Hematopoietic multipotent progenitor cell treated with erythropoietin and hydrocortisone succinate and interleukin-3 and kit ligand, for 4 days (in vitro differentiated cells): ENCODE data around the gene PER1.
"Not testable (repeated sequence)": the region's sequence is repeated elsewhere in the genome, so short reads cannot be mapped to it uniquely, and the experiment has no call there.

ENCODE experiments used
- DNase-seq: peaks from one replicate; pipeline ENCODE4 v3.0.0-alpha.2; 2015

PER1 gene

DNA sequence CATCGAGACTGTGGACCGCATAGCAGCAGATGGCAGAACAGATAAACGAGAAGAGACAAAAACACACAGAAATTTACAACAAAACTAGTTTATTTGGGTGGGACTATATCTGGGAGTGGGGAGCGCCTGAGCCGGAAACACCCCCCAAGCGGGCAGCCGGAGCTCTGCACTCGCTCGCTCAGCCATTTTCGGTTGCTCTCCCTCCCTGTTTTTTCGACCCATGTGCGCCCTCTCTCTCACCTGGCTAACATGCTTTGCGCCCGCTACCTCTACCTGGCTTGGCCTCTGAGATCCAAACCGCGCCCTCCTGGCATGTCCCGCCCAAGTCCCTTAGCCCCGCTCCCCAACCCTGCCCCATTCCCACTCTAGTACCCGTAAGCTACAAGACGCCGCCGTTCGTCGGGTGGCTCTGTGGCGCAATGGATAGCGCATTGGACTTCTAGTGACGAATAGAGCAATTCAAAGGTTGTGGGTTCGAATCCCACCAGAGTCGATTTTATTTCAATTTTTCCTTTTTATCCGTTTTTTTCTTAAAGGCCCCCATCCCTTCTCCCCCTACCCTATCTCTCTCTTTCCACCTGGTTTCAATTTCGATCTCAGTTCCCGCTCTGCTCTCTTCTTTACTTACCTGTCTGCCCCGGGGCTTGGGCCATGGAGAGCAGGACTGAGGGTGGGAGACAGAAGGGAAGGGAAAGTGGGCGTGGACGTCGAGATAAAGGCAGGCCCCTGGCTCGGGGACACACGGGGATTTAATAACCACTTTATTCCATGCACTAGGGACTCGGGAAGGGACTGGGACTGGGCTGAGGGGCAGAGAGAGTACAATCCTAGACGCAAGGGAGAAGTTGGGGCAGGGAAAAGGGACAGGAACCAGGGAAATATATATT lies 31.4 kb downstream of the PER1 start:
- DNase-seq, result peak; percentile 89

DNA sequence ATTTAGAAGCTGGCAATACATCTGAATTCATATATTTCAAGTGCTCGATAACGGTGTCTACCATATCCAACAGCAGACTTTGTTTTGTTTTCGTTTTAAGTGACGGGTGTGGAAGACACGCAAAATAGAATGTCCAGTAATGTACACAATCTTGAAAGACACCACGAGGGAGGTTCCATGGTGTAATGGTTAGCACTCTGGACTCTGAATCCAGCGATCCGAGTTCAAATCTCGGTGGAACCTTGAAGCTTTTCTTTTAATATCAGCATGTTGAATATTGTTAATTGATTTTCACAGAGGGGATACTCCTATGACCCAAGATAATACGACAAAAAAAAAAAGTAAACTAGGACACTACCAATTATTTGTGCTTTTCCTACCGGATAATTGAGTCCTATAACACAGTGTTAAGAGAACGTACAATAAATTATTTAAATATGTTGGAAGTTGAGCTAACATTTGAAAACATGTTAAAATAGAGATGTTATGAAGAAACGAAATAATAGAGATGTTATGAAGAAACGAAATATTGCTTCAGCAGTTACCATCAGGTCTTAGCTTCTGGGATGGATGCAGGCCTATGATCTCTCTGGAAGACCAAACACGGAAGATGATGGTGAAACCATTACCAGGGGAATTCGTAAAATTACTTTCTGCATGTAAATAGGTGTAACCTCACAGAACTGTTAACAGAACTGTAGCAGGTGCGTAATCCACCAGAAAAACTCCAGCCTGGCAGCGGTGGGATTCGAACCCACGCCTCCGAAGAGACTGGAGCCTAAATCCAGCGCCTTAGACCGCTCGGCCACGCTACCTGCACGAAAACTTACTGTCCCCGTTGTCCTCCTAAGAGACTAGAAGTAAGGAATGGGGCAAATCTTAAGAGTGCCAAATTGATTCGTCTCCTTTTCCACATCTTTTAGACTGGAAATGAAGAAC lies 32.4 kb downstream of the PER1 start:
- DNase-seq, result peak; percentile 97

DNA sequence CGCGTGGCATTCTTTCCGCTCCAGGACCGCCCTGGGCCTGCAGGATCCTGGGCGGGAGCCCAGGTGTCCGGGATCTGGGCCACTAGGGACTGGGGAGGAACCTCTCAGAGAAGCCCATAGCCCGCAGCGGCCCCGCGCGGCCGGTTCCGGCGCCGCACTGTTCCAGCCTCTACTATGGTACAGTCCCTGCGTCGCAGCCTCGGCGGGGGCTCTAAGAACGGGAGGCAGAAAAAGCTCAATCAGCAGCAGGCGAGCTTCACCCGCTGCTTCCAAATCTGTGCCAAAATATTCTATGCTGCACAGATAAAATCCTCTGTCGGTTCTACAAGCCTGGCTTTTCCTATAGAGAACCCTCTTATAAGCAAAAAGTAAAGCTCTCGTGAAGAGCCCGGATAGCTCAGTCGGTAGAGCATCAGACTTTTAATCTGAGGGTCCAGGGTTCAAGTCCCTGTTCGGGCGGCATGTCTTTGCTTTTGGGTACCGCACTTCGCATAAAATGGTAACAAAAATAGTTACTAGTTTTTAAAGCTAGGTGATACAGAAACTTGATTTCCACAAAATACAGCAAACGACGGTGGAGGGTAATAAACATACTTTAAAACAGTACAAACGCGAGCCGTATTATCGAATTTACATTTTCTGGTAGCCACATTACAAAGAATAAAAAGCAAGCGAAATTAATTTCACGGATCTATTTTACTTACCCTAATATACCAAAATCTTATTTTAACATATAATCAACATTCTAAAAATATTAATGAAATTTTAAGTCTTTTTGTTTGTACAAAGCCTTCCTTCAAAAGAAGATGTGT lies 33.2 kb downstream of the PER1 start:
- DNase-seq, result peak; percentile 93

DNA sequence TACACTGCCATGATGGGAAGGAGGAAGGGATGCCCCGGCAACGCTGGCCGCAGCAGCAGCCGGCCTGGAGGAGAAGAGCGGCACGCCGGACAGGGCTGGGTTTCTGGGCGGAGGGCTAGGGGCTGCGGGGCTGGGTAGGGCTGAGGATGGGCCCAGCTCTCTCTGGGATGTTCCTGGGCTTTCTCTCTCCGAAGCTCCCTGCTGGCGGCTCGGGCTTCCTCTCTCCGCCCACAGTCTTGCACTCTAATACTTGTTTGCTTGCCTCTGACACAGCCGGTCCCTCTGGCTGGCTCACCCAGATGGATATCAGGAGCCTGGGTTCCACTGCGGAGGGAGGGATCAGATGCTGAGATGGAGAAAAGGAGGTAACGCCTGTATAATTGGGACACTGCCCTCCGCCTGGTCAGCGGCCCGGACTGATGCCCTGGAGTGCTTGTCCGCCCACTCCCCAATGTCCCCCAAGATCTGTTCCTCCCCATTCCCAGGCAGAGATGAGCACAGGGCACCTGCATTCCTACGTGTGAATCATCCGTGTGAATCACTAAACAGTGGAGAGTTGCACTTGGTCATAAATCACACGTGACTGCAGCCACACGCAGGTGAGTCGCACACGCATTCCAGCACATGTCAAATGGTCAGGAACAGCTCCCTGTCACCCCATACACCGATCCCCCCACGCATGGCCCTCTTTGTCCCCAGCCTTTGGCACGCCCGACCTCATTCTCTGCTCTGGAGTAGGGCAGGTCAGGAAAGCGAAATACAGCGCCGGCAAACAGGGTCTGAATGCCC lies 34.0 kb downstream of the PER1 start, which contains the start of gene ALOXE3:
Gene ALOXE3, minus strand, starts transcription at position 535 of the 789 bp plus-strand sequence. Its CDS starts 524 bp downstream, at position 11.
- DNase-seq, result peak; percentile 66

DNA sequence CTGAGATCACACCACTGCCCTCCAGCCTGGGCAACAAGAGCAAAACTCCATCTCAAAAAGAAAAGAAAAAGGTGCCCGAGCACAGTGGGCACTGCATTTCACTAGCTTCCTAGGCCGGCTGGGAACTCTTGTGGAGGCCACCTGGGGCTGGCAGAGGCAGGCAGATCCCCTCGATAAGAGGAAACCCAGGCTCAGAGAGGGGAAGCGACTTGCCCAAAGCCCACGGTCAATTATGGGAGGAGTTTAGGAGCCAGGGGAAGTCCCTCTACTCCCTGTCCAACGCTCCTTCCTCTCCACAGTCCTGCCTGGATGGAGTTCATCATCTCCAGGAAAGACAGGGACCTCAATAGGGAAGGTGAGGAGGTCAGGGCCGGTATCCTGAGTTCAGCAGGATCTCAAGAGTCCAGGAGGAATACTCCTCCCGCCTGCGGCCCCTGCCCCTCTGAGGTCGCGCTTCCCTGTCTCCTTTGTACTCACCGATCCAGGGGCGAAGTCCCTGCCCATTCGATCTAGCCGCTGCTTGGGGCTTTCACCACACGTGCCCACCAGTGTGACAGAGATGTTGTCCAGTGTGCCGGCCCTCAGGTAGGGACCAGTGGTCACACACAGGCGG lies 34.7 kb downstream of the PER1 start:
- DNase-seq, result peak; percentile 43

DNA sequence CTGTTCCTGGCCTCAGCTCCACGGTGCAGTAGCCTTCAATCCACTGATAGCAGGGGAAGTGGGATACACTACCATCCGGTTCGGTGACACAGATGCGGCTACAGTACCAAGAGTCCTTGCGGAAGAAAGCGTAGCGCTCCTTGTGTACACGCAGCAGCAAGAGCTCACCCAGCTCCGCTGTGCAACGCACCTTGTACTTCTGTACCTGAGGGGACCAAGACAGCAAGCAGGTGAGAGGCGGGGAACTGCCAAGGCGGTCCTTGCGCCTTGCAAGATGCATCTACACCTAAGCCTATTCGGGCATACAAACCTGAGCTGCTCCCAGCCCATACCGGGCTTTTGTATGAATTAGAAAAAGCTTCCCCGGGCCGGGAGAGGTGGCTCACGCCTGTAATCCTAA lies 35.4 kb downstream of the PER1 start:
- DNase-seq, result no peak

DNA sequence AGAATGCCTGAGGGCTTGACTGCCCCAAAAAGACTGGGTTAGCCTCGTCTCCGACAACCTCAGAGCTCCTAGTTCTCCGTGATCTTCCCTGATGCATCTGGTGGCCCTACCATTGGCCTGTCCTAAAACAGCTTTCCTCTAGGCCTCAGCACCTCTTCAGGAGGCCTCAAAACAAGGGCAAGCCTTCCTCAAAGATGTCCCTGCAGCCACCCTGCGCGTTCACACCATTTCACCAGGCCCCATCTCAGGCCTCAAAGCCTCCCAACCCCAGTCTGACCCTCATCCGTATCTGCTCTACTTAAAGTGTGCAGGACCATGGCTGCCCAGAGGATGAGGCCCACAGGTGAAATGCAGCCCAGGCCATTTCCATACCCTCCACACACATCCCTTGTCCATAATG lies 41.3 kb downstream of the PER1 start:
- DNase-seq, result no peak

DNA sequence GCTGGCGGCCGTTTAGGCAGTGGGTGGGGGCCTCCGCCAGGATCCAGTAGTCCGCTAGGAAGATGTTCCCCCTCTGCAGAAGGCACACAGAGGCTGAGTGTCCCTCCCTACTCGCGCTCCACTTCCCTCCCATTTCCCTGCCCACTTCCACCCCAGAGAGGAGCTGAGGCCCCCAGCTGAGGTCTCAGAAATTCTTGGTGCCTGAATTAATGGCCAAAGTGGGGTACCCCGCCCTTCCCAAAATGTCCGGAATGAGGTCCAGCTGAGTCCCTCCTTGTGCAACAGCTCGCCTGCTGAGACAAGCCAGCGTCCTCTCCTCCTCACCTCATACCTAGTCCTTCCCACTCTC lies 41.8 kb downstream of the PER1 start:
- DNase-seq, result no peak

DNA sequence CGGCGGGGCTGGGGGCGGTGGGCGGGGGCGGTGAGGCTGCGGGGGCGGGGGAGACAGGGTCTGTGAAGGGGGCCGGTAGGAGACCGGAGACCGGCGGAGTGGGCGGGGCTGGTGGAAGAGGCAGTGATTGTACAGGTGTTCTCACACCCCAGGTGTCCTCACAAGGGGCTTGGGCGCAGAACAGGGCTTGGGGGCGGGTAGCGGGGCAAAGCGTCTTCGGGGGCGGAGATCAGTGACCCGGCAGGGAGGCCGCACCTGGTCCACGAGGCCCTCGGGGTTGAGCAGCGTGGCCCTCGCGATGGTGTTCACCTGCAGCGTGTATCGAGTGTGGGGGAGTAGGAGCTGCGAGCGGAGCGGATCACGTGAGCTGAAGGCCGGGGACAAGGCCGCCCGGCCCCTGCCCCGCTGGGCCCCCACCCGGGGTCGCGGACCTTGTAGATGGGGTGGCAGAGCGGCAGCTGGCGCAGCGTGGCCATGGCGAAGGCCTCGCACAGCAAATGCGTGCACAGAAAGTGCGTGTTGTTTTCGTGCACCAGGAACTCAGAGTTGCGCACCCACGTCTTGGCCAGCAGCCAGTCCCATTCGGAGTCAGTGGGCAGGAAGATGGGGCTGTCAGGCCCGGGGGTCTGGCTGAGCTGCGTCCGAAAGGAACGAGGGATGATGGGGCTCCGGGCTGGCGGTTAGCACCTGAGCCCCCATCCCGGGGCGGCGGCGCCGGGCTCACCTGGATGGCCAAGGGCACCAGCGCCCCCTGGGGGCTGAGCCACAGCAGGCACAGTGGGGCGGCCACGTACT lies 42.3 kb downstream of the PER1 start:
- peak; percentile 73 for DNase-seq

DNA sequence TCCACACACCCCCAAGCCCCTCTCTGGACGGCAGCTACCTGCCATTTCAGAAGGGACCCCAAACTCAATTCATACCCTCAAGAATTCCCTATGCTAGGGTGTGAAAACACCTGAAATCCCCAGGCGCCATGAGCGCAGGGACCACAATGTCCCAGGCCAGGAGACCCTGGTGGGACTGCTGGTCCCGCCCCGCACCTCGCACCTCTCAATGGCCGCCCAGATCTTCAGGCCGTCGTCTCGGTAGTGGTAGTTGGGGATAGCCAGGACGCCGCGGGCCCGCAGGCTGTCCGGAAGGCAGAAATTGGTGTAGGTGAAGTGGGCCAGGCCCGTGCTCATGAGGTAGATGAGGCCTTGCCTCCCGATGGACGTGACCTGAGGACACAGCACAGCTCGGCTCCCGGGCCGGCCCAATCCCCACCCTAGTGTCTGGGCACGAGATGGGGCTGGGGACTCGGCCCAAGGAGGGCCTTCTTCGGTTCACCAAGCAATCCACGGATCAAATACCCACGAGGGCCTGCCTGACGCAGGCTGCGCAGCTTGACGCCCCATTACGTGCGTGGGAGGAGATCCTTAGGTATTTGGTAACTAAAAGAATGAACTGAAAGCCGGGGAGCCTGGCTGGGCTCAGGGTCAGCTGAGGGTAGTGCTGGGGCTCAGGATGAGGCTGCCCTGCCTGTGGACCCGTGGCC lies 43.1 kb downstream of the PER1 start:
- no peak for DNase-seq

DNA sequence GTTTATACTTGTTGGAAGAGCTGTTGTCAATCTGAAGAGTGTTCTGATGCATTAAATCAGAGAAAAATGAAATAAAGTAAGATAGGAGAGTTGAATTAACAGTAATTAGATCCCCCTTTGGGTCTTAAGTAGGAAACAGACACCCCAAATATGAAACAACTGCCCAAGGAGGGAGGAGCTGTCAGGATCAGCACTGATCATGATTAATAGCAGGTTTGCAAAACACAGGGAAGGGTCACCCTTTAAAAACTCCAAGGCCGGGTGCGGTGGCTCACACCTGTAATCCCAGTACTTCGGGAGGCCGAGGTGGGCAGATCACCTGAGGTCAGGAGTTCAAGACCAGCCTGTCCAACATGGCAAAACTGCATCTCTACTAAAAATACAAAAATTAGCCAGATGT lies 45.2 kb downstream of the PER1 start:
- not testable (repeated sequence) for DNase-seq

DNA sequence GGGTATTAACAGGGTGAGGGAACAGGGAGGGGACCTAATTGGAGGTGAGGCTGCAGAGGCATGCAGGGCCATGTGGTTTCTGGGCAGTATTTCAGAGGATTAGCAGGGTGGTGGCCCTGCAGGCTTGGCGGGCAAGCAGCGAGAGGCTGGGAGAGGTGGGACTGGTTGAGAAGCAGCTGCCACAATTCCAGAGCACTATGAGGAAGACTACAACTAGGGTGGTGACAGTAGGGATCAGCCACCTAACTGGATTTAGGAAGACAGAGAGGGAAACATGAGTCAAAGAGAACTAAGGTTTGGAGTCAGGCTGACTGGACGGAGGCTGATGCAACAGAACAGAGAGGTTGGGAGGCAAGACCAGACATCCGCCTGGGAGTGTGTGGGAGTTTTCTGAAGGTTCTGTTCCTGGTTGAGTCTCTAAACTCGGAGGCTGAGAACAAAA lies 46.2 kb downstream of the PER1 start:
- no peak for DNase-seq

DNA sequence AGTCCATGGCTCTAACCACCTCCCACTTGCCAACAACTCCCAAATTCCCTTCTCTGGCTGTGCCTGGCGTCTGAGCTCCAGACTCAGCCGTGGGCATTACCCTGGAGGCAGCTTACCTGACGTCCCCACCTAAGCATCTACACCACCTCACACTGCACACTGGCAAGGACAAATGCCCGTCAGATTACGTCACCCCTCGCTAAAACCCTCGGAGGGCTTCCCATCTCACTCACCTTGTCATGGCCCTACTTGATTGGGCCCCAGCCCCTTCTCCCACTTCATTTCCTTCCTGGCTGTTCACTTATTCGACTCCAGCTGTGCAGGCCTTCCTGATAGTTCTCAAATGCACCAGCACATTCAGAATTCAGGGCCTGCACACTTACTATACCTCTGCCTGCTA lies 47.3 kb downstream of the PER1 start:
- no peak for DNase-seq

DNA sequence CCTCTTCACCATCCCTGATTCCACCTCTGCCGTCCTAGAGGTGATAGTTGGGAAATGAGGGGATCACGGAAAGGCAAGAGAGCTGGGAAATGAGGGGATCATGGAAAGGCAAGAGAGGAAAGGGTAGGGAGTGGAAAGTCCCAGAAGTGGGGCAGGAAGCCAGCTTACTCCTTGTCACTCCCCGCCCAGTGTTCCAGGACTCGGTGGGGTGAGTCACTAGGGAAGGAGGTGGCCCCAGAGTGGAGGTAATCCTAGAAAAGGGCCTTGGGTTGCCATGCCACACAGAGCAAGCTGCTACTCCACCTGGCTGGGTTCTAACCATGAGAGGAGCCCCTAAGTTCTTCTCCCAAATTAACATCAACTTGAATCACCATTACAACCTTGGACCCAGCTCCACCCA lies 48.7 kb downstream of the PER1 start:
- no peak for DNase-seq

DNA sequence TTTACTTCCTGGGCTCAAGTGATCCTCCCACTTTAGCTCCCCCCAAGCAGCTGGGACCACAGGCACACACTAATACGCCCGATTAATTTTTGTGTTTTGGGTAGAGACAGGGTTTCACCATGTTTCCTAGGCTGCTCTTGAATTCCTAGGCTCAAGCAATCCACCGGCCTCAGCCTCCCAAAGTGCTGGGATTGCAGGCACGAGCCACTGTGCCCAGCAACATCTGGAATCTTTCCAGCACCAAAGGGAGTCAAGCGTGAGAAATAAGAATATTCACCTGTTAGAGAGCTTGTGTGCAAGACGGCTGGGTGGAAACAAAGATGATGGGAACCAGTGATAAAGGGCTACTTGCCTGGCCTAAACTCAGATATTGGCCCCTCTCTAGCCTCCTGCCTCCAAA lies 50.5 kb downstream of the PER1 start:
- no peak for DNase-seq

DNA sequence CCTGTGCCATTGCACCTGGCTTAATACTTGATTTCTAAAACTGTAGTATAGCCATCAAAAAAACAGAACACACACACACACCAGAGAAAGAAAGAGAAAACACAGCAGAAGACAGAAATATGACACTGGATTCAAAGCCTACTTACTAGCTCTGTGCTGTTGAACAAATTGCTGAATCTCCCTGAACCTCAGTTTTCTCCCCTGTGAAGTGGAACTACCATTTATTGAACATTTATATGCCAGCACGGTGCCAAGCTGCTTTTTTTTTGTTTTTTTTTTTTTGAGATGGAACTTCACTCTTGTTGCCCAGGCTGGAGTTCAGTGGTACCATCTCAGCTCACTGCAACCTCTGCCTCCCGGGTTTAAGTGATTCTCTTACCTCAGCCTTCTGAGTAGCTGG lies 51.4 kb downstream of the PER1 start:
- DNase-seq, result no peak

DNA sequence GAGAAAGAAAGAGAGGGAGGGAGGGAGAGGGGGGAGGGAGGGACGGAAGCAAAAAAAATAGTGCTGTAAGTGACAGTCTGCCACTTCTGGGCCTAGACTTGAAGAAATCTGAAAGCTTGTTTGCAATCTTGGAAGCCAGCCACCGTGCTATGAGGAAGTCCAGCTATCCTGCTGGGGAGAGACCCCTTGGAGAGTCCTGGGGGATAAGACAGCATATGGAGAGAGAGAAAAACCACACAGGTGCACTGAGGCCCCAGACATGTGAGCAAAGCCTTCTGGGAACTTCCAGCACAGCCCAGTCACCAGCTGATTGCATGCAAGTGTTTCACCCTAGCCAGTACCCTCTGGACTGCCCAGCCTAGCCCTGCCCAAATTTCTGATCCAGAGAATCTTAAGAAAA lies 52.1 kb downstream of the PER1 start:
- DNase-seq, result no peak

DNA sequence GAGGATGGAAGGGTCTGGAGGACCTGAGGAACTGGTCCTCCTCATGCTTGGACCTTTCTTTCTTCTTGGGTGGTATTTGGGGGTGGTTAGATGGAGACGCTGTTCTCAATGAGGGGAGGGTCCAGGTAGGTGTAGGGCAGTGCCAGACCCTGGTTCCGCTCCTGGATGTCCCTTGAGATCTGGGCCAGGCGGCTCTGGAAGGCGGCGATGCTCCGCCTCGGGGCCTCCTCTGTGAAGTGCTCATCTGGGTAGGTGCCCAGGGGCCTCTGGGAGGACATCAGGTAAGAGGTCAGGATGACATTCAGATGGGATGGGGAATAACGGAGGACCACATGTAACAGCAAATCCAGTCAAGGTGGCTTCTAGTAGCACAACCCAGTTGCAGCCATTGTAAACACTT lies 55.7 kb downstream of the PER1 start:
- no peak for DNase-seq

DNA sequence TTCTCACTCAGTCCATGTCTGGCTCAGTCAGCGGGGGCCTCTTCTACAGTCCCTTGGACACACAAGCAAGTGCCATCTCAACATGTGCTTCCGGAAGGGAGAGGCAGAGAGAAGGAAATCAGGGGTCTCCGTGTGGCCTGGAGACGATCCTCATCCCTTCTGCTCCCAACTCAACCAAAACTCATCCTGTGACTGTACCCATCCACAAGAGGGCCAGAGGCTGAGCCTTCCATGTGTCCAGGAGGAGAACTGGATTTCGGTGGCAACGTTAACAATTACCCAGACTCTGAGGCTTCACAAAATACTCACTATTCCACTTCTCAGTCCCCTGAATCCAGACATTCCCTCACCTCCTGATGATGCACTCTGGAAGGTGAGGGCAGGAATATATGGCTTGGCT lies 56.8 kb downstream of the PER1 start:
- DNase-seq, result no peak

DNA sequence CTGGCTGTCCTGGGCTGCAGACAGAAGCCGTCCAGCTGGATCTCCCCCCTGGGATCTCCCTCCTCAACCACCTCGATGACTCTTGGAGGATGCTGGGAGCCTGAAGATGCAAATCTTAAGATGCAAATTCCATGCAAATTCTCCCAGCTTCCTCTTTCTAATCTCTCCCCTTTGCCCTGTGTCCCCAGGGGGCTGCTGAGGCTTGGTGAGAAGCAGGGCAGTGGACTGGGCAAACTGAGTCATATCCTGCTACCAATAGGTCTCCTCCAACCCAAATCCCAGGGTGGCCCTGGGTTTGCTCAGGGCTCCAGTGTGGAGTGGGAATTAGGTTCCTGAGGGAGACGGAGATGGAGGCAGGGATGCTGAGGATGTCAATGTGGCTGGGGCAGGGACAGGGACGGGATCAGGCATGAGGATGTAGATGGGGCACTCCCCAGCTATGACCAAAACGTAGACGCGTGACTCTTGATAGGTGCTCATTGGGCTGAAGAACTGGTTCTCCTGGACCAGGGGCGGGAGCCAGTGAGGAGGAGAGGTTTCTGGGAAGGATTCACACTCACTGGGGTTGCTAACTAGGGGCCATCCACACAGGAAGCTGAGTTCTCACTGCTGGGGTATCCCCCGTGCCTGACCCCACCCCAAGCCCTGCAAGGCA lies 61.0 kb downstream of the PER1 start:
- DNase-seq, result no peak
